Measurements from ENCODE around the gene PIKFYVE.
"Not testable (repeated sequence)": the region's sequence is repeated elsewhere in the genome, so short reads cannot be mapped to it uniquely, and the experiment has no call there.

Gene PIKFYVE

DNA sequence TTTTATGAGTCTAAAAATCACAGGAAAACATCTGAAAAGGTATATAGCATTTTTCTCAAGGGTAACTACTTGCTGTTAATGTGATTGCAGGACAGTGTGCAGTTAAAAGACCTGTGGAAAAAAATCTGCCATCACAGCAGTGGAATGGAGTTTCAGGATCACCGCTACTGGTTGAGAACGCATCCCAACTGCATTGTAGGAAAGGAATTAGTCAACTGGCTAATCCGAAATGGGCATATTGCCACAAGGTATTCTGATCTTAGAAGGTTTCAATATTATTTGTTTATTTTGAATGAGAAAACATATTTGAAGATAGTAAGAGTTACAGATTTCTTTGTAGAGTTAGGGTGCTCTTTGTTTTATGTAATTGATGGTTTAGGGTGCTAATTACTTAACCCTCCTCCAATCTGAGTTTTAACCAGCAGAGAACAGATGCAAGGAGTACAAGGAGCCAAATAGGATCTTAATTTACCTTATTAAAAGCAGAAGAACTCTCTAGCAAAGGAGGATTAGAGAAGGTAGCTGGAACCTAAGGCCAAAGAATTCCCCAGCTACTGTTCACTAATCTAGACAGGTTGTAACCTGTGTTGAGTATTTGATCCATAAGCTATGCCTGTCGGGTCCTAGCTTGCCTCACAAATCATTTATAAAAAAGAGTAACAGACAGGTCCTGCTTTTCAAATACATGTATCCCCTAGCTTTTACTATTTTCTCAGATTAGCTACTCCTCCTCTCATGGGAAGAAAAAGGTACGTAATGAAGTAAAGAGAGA lies 35.0 kb downstream of the PIKFYVE start:
- DNase-seq (ENCODE audit: low read depth in 3 of 3, low spot score in 1 of 3): no peak

DNA sequence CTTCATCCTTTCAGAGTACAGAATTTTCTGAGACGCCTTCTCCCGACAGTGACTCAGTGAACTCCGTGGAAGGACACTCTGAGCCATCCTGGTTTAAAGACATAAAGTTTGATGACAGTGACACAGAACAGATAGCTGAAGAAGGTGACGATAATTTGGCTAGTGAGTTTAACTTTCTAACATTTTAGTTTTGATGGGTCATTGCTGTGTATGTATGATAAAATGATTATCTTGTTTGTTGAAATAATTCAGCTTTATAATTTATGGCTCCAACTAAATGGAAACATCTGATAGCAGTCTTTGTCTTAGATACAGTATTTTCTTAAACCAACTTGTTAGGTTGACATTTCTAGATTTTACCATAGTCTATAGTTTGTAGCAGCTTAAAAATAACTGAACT lies 38.1 kb downstream of the PIKFYVE start:
- DNase-seq (ENCODE audit: low read depth in 3 of 3, low spot score in 1 of 3): no peak

DNA sequence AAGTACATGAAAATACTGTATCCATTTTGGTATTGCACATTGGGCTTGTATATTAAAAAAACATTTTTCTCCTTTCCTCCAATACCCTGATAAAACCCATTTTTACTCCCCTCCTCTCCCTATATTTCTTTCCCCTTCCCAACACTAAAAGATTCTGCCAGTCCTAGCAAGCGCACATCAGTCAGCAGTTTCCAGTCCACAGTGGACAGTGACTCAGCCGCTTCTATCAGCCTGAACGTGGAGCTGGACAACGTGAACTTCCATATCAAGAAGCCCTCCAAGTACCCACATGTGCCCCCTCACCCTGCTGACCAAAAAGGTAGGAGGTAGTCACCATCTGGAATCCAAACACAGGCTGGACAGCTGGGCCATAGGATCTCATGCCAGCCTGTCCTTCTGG lies 38.6 kb downstream of the PIKFYVE start:
- DNase-seq (ENCODE audit: low read depth in 3 of 3, low spot score in 1 of 3): no peak

DNA sequence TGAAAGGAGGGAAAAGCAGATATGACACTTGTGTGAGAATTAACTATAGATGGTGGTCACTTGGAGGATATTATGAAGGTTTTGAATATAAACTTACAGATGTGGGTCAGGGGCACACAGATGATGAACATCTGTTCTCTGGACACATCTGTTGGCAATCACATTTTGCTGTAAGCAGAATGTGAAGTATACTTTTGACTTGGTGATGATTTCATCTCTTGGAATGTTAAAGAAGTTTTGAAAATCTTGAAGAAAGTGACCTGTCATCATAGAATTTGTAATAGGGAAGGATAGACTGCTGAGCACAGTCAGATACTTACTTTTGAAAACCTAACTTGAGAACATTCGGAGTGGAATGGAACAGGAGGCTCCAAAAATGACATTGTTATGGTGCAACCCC lies 40.2 kb downstream of the PIKFYVE start:
- DNase-seq (ENCODE audit: low read depth in 3 of 3, low spot score in 1 of 3): no peak

DNA sequence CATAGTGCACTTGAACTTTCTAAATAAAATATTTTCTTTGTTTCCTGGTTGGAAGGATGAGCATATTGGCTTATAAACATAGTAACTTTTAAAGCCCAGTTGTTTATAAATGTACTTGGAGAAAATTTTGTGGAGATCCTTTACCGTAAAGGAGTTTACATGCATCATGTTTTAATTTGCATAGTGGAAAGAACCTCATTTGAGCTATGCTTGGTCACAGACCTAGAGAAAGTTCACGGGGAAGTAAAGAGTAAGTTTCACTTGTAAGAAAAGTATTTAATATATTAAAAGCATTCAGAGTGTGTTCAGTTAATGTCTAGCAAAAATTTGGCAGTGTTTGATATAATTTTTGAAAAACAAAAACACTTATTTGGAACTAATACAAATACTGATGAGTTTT lies 45.3 kb downstream of the PIKFYVE start:
- no peak for DNase-seq (ENCODE audit: low read depth in 3 of 3, low spot score in 1 of 3)

DNA sequence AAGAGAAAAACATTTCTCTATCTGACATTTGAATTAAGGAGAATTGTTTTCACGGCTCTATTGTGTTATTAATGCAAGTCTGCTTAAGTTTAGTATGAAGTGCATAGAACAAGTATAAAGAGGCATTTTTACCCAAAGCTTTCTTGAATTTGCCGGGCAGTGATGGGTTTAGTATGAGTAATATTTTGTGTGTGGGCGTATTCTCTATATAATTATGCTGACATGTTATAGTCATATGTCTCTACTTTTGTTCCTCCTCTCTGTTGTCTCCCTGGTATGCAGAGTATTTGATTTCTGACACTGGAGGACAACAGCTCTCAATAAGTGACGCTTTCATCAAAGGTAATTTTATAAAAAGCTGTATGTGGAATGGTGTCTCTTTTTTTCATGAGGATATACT lies 45.9 kb downstream of the PIKFYVE start:
- no peak for DNase-seq (ENCODE audit: low read depth in 3 of 3, low spot score in 1 of 3)

DNA sequence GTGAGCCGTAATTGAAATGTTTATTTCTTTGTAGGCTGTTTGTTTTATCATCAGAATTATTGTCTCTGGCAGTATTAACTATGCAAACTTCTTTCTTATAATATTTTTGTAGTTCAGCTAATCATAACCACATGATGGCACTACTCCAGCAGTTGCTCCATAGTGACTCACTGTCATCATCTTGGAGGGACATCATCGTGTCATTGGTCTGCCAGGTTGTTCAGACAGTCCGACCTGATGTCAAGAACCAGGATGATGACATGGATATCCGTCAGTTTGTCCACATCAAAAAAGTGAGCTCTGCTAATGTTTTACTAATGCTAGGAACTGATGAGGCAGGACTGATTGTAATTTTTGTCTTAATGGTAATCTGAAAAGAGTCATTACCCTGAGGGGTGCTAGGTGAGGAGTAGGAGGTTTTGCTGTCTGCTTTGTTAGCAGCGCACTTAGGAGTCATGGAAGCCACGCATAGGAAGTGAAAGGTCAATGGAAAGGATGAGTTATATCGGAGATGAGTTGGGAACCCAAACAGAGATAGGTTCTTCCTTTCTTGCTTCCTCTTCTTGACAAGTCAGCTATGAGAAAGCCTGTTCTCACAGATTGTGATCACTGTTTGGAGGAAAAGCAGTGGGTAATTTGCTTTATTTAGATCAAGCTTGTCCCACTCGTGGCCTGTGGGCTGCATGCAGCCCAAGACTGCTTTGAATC lies 49.2 kb downstream of the PIKFYVE start:
- no peak for DNase-seq (ENCODE audit: low read depth in 3 of 3, low spot score in 1 of 3)

DNA sequence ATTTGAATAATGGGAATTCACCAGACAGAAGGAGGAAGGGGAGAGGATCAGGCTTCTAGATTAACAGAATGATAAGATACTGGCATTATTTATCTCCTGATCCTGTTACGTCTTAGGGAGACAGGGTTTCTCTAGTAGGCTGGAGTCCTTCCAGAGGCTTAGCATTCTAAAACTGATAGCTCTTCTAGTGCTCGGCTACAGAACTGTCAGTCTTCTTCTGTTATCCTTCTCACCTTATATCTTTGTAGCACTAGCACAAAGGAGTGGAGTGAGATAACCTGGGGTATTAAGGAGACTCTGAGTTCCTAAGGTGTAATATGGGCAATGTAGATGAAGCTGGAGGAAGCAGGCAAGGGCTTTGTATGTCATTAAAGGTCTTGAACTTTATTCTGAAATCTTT lies 52.1 kb downstream of the PIKFYVE start:
- DNase-seq (ENCODE audit: low read depth in 3 of 3, low spot score in 1 of 3): no peak

DNA sequence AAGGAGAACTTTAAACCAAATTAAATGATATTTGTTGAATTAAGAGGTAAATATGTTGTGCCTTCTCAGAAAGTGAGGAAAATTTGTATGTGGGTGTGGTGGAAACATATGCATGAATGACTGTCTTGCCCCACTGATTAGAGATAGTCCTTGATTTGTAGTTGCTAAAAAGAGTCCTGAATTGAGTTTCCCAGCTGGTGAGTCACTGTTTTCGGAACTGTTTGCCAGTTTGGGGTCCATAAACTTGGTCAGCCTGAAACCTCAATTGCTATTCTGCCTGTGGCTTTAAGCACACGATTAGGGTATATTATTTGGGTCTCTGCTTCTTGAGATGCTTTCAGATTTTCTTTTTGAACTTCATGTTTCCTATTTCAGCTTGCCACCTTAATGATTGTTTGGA lies 53.3 kb downstream of the PIKFYVE start:
- no peak for DNase-seq (ENCODE audit: low read depth in 3 of 3, low spot score in 1 of 3)

DNA sequence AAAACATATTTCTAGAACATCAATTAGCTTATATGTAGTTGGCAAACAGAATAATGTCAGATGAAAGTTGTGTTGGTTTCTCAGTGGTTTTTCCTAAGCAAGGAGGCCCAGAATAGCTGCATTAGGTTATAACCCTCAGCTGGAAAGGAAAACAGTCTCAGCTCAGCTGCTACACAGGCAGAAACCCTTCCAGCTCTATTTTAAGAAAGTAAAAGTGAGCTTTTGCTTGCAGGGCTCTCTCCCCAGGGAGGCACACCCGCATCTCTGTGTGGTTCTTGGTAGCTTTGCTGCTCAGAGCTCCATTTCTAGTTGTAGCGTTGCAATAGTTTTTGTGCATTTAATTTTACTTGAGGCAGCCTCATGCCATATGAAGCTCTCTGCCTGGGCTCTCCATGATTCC lies 54.6 kb downstream of the PIKFYVE start:
- no peak for DNase-seq (ENCODE audit: low read depth in 3 of 3, low spot score in 1 of 3)

DNA sequence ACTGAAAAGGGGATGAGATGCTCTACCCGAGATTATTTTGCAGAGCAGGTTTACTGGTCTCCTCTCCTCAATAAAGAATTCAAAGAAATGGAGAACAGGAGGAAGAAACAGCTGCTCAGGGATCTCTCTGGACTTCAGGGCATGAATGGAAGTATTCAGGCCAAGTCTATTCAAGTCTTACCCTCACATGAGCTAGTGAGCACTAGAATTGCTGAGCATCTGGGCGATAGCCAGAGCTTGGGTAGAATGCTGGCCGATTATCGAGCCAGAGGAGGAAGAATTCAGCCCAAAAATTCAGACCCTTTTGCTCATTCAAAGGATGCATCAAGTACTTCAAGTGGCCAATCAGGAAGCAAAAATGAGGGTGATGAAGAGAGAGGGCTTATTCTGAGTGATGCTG lies 60.0 kb downstream of the PIKFYVE start:
- DNase-seq (ENCODE audit: low read depth in 3 of 3, low spot score in 1 of 3): no peak

DNA sequence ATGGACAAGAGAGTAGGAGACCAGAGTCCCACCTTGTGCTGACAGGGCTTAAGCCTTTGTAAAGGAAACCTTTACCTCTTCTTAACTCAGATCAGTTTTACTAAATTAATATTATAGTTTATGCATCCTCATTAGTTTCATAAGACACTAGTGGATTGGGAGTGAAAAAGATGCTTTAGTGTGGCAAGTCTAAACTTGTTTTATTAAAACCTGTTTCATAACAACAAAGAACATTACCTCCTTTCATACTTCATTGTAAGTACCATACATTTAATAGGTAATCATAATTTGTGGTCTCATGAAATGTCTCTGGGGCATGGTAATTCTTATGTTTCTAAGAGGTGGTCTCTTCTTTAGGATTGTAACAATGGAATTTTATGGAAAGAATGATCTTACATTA lies 63.4 kb downstream of the PIKFYVE start:
- no peak for DNase-seq (ENCODE audit: low read depth in 3 of 3, low spot score in 1 of 3)

DNA sequence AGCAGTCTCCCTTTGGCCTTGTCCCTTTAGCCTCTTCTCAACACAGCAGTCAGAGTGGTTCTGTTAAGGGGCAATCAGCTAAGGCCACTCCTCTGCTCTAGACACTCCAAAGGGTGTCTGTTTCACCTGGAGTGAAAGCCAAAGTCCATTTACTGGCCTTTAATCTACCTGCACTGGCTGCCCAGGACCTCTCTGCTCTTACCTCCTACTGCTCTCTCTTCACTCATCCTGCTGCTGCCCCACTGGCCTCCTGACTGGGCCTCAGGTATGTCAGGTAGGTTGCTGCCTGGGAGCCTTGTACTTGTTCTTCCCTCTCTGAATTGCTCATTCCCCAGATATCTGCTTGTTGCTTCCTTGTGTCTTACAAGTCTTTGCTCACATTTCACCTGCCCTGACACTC lies 68.2 kb downstream of the PIKFYVE start:
- no peak for DNase-seq (ENCODE audit: low read depth in 3 of 3, low spot score in 1 of 3)

DNA sequence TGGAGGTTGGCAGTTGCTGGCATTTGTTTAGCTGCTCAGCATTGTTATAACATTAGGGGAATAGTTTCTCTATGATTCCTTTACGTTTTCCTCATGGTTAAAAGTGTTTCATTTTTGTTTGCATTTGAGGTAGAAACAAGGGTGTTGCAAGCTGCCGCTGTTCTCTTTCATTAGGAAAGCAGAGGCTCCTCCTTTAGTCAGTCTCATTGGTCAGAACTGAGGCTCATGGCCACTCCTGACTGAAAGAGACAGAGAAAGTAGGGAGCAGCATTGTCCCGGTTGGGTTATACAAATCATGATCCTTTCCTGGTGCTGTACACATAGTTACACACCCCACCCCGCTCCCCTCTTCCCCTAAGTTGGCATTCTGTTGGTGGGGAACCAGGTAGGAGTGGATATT lies 80.7 kb downstream of the PIKFYVE start:
- no peak for DNase-seq (ENCODE audit: low read depth in 3 of 3, low spot score in 1 of 3)

DNA sequence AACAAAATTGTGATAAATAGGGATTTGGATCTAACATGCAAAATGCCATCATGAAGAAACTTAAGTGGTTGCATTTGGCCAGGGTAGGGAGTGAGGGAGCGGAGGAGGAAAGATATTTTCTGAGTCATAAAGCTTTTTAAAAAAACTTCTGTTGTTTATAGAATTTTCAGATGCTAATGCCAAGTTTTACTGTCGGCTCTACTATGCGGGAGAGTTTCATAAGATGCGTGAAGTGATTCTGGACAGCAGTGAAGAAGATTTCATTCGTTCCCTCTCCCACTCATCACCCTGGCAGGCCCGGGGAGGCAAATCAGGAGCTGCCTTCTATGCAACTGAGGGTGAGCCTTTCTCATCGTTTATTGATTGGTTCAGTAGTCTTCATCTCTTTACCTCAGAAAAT lies 84.6 kb downstream of the PIKFYVE start:
- DNase-seq (ENCODE audit: low read depth in 3 of 3, low spot score in 1 of 3): no peak

DNA sequence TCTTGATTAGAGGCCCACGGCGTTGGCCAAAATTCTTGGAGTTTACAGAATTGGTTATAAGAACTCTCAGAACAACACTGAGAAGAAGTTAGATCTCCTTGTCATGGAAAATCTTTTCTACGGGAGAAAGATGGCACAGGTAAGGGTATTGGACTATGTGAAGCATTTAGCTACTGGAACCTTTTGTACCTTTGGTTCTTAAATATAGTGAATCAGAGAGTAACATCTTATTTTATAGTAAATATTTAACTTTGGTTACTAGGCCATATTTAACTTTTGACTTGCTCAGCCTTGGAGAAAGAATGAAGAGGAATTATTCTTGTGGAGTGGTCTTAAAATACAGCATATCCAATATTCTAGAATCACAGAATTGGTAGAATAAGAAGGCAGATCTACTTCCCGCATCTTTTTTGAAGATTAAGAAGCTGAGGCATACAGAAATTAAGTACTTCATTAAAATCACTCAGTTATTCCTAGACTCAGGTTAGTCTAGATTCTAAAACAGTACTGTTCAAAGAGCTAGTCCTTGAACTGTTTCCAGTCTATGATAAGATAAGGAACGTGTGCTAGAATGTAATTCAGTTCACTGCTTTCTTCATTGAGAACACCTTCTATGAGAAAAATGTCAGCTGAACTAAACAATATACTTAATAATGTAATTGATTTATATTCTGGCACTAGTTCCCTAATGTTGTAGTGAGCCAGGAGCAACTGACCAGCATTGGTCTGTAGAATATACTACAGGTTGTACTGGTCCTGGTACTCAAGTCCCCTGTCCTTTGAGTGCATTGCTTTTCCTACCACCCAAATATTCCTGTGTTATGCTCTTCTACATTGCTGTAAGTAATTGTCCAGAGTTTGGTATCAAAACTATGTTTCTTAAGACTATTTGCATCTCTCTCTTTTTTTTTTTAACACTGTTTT lies 86.9 kb downstream of the PIKFYVE start:
- no peak for DNase-seq (ENCODE audit: low read depth in 3 of 3, low spot score in 1 of 3)

DNA sequence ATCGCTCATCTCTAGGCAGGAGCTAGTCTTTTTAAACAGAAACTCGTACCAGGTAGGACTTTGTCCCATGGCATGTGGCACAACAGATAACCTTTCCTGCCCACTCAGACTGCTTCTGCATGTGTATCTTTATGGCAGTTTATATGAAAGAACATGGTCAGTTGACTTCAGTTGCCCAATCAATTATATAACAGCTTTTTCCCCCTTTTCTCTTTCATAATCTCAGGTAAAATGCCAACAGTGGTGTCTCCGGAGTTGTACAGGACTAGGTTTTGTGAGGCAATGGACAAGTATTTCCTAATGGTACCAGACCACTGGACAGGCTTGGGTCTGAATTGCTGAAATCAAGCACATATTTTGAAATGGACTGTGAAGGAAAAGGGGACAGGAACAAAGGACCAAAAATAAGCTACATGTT lies 88.9 kb downstream of the PIKFYVE start:
- DNase-seq (ENCODE audit: low read depth in 3 of 3, low spot score in 1 of 3): no peak

DNA sequence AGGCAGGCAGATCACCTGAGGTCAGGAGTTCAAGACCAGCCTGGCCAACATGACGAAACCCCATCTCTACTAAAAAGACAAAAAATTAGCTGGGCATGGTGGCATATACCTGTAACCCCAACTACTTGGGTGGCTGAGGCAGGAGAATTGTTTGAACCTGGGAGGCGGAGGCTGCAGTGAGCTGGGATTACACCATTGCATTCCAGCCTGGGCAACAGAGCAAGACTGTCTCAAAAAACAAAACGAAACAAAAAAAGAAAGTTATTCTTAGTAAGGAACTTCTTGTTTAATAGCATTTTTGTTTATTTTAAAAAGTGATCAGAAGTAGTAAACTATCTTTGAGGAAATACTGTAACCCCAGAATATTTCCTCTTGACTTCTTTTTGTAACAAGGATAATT lies 90.4 kb downstream of the PIKFYVE start:
- DNase-seq (ENCODE audit: low read depth in 3 of 3, low spot score in 1 of 3): not testable (repeated sequence)

DNA sequence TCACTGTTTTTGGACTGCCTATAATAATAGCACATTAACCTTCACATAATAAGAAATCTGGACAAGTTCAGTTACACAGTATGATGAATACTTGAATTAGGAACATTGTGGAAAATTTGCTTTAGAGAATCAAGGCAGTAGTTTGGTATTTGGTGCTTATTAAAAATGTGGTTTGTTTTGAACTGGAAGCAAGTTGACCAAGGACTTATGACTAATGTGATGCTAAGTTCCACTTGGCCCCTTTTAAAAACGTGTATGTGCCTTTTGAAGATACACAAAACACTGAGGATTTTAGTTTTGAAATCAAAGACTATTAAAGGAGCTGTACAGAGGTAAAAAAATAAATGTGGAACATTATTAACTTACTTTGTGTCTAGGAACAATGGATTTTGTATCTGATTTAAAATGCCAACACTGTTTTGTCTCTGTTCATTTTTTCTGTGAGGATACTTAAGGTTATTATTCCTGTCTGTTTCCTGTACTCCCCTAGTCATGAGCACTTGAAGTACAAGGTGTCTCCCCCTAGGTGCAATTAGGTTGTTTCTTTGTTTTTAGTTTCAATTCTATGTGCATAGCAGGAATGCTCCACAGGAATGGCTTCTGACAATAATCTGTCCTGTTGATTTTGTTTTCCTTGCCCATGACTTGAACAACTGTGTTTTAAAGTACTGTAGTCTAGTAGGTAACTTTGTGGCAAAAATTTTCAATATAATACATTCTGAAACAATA lies 91.0 kb downstream of the PIKFYVE start:
- DNase-seq (ENCODE audit: low read depth in 3 of 3, low spot score in 1 of 3): no peak

DNA sequence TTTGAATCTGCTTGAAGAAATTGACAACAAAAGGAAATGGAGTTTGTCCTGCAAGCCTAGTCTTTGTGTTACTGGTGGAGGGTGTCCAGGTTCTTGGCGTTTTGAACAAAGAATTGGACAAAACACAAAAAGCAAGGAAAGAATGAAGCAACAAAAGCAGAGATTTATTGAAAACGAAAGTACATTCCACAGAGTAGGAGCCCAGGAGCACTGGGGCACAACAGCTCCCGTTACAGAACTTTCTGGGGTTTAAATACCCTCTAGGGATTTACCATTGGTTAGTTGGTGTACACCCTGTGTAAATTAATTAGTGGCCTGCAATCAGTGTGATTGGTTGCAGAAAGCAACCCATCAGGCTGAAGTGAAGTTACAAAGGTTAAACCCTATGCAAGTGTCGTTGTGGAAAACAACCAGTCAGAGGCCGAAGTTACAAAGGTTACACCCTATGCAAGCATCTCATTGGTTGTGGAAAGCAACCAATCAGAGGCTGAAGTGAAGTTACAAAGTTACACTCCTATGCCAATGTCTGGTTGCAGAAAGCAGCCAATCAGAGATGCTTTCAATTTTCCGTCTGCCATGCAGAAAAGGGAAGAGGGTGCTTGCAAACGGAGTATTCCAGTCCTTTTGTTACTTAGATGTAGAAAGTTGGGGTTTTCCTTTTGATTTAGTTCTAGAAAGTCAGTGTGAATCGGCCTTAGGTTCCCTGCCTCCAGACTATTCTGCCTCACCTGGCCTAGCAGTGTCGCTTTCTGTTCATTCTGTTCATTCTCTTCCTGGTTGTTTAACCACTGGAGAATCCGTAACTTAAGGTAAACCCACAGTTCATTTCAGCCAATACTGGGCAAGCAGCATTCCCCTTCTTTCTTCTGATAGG lies 92.9 kb downstream of the PIKFYVE start:
- DNase-seq (ENCODE audit: low read depth in 3 of 3, low spot score in 1 of 3): no peak

Data from stimulated activated CD4-positive, alpha-beta T cell treated with anti-CD3 and anti-CD28 coated beads, TNF-alpha, amount 100 ng/mL, for 1 hour (primary cell).